Measurements from ENCODE around the gene TRIM38. TPM values are rescaled to one million over a fixed set of nuclear protein-coding genes. Genes with fewer than 3 reads are reported as not detected.
"Not testable (repeated sequence)": the region's sequence is repeated elsewhere in the genome, so short reads cannot be mapped to it uniquely, and the experiment has no call there.

Gene TRIM38
- total and polyA plus RNA-seq, 12 donors = 1.3 to 5.4 (median 2.7) TPM

GRCh38 chr6:25928562-25929324, 33.9 kb upstream of the TRIM38 start:
- TF ChIP-seq CTCF (IDR thresholded peaks at IDR 0.05) = no peak
- no peaks in the 10 kb centered on the region for H3K9me3 ChIP-seq
- no peak for DNase-seq
- ATAC-seq = no peak
- intact Hi-C loops (cut with DNase I) = no loop called here
- 83 to 84% methylated on average over 4 of the region's 4 CpGs for WGBS, 2 donors
- H3K27ac ChIP-seq = no peak overlapping the region
- no peaks in the 10 kb centered on the region for H3K36me3 ChIP-seq
- peaks cover 0 to 13% (median 0%) of the 10 kb centered on the region in 9 donors for H3K4me1 ChIP-seq
- peaks cover 0 to 2% (median 0%) of the 10 kb centered on the region in 7 donors for H3K27me3 ChIP-seq
- no peak overlapping the region for H3K4me3 ChIP-seq

GRCh38 chr6:25929785-25930184, 32.8 kb upstream of the TRIM38 start:
- H3K36me3 ChIP-seq; H3K27ac ChIP-seq; DNase-seq; H3K9me3 ChIP-seq; intact Hi-C loops (cut with DNase I); ATAC-seq; H3K27me3 ChIP-seq; H3K4me3 ChIP-seq: not testable (repeated sequence)
- WGBS, 2 donors = 91 to 94% methylated on average over 12 of the region's 12 CpGs
- H3K4me1 ChIP-seq = peaks cover 0 to 13% (median 0%) of the 10 kb centered on the region in 9 donors

GRCh38 chr6:25930532-25931410, 31.8 kb upstream of the TRIM38 start, which contains the start of gene SLC17A2:
SLC17A2 (minus strand) TSS chr6:25930691; CDS start chr6:25925796, 4,895 bp downstream.
- no peak within 1 kb of the TSS for H3K27ac ChIP-seq
- peaks cover 0 to 13% (median 0%) of the 10 kb centered on the region in 9 donors for H3K4me1 ChIP-seq
- WGBS, 2 donors = 79 to 81% methylated on average over 9 of the region's 9 CpGs
- peaks cover 0 to under 1% (median 0%) of the 10 kb centered on the region in 7 donors for H3K27me3 ChIP-seq
- DNase-seq = no peak
- intact Hi-C loops (cut with DNase I) = no loop called here
- no peak for TF ChIP-seq CTCF (IDR thresholded peaks at IDR 0.05)
- no peak for ATAC-seq
- no peaks in the 10 kb centered on the region for H3K9me3 ChIP-seq
- no peak within 1 kb of the TSS for H3K4me3 ChIP-seq
- H3K36me3 ChIP-seq = no peaks in the 10 kb centered on the region

GRCh38 chr6:25931411-25931709, 31.2 kb upstream of the TRIM38 start:
- DNase-seq (no peak), ATAC-seq (no peak)
- H3K27ac ChIP-seq = no peak overlapping the region
- no peaks in the 10 kb centered on the region for H3K9me3 ChIP-seq
- no peak overlapping the region for H3K4me3 ChIP-seq
- peaks cover 0 to 3% (median 0%) of the 10 kb centered on the region in 7 donors for H3K27me3 ChIP-seq
- intact Hi-C loops (cut with DNase I) = no loop called here
- no peaks in the 10 kb centered on the region for H3K36me3 ChIP-seq
- H3K4me1 ChIP-seq = peaks cover 0 to 13% (median 0%) of the 10 kb centered on the region in 9 donors
- 25 to 47% methylated on average over 1 of the region's 1 CpG for WGBS, 2 donors
- TF ChIP-seq CTCF (IDR thresholded peaks at IDR 0.05) = no peak

Measured in heart right ventricle (tissue), 16 donors.